Prostate gland (tissue), 2 donors: Measurements from ENCODE around the gene ARHGEF28. TPM values are rescaled to one million over a fixed set of nuclear protein-coding genes. Genes with fewer than 3 reads are reported as not detected.

ENCODE experiments used
- DNase-seq: peaks from one replicate; pipeline ENCODE4 v3.0.0-alpha.2; 2019; ENCODE audit warnings: low spot score
- H3K27ac ChIP-seq, 2 donors: fragments of 200-600 bp; sonication (generic); 2 replicates each; pipeline ENCODE4 v1.5.1; 2017 to 2019
- H3K27me3 ChIP-seq: fragments of 200-600 bp; sonication (generic); replicated peaks from 2 replicates; pipeline ENCODE4 v1.5.1; 2019; ENCODE audit not compliant: insufficient read depth
- H3K36me3 ChIP-seq, 2 donors: fragments of 200-600 bp; sonication (generic); 1 replicate in 1 of 2; 2 replicates in 1 of 2; pipeline versions ENCODE4 v1.5.1 to v1.8.1; 2017 to 2019
- H3K4me1 ChIP-seq: fragments of 200-600 bp; sonication (generic); replicated peaks from 2 replicates; pipeline ENCODE4 v1.5.1; 2019
- H3K4me3 ChIP-seq, 2 donors: fragments of 200-600 bp; sonication (generic); 2 replicates each; pipeline ENCODE4 v1.5.1; 2017 to 2019
- H3K9me3 ChIP-seq: fragments of 200-600 bp; sonication (generic); 2 replicates; pipeline ENCODE4 v1.5.1; 2017
- POLR2A ChIP-seq: fragments of 450-650 bp; IDR thresholded peaks from one replicate; pipeline ENCODE4 v1.6.1; 2016; ENCODE audit warnings: antibody characterized with exemption, mild to moderate bottlenecking
- POLR2AphosphoS5 ChIP-seq: sonication (generic); formaldehyde crosslinking; IDR thresholded peaks from one replicate; pipeline ENCODE4 v1.6.1; 2017; ENCODE audit warnings: antibody characterized with exemption
- WGBS: methylation state at CpG from one replicate; pipeline ENCODE4 v1.1.5; 2018; 5-methylcytosine and 5-hydroxymethylcytosine counted together
- intact Hi-C: fragments of 100-400 bp; cut with DNase I; formaldehyde crosslinking; loops from one replicate; pipeline ENCODE4 v1.14.2; 2022
- total RNA-seq, 2 donors: library from RNA; depleted of rRNA; stranded (reverse); fragments of >200 nt; gene quantifications; one replicate each; pipeline ENCODE4 v1.1.0, GENCODE V29; 2016
- TF ChIP-seq, protein P1 (sequence below), 4 experiments: fragments of 200-600 bp in 2 of 4; fragments of 450-650 bp in 2 of 4; sonication (generic) in 2 of 4; IDR thresholded peaks; 1 replicate in 3 of 4; 2 replicates in 1 of 4; pipeline ENCODE4 v1.5.1; 2016 to 2019; ENCODE audit warnings: antibody characterized with exemption in 4 of 4, mild to moderate bottlenecking in 2 of 4, moderate library complexity in 2 of 4

The ARHGEF28 gene
- total RNA-seq, 2 donors from 2014 or later, result 18.9 to 28.3 TPM

DNA sequence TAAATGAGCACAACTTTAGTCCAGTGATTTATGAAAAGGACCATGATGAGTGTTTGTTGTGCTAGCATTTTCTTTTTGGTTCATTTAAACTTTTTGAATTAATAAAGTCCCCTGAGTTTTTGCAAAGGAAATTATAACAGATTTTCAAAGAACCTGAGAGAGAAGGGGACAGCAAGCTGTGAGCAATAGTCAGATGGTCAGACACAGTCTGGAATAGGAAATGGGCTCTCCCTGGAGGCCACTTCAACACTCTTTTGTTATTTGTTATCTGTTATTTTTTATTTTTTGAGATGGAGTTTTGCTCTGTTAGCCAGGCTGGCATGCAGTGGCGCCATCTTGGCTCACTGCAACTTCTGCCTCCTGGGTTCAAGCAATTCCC is 171.1 kb downstream of the ARHGEF28 start:
- no peaks in the 10 kb centered on the region for H3K27me3 ChIP-seq
- H3K9me3 ChIP-seq, result no peaks in the 10 kb centered on the region
- no peak for DNase-seq
- no peaks in the 10 kb centered on the region for H3K4me1 ChIP-seq
- H3K27ac ChIP-seq, result no peak overlapping the region
- TF ChIP-seq POLR2A (no peak), POLR2AphosphoS5 (no peak)
- TF ChIP-seq, protein P1, sequence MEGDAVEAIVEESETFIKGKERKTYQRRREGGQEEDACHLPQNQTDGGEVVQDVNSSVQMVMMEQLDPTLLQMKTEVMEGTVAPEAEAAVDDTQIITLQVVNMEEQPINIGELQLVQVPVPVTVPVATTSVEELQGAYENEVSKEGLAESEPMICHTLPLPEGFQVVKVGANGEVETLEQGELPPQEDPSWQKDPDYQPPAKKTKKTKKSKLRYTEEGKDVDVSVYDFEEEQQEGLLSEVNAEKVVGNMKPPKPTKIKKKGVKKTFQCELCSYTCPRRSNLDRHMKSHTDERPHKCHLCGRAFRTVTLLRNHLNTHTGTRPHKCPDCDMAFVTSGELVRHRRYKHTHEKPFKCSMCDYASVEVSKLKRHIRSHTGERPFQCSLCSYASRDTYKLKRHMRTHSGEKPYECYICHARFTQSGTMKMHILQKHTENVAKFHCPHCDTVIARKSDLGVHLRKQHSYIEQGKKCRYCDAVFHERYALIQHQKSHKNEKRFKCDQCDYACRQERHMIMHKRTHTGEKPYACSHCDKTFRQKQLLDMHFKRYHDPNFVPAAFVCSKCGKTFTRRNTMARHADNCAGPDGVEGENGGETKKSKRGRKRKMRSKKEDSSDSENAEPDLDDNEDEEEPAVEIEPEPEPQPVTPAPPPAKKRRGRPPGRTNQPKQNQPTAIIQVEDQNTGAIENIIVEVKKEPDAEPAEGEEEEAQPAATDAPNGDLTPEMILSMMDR (IDR thresholded peaks at IDR 0.05), result no peak
- no peak overlapping the region for H3K4me3 ChIP-seq
- no peaks in the 10 kb centered on the region for H3K36me3 ChIP-seq
- WGBS, result 100% methylated on average over 1 of the region's 1 CpG
- intact Hi-C loops, result no loop called here

DNA sequence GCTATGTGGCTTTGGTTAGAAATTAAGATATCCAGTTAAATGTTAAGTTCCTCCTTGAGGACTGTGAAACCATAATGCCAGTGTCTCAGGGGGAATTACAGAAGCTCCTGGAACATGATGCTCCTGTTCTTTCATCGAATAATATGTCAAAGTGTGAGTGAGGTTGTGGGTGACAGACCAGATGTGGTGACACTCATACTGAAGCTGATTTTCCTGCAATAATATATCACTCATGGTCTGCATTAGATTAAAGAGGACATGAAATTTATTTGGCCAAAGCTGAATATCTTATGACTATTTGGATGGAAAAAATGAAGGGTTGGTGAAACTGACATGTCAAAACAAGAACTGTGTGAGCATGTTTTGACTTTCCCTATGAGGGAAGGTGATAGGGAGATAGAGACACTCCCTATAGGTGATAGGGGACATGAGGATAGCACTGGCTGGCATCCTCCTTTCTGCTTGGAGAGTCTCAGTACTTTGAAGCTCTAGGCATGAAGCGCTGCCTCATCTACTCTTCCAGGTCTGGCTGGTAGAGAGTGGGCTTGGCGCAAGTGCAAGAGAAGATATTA is 173.5 kb downstream of the ARHGEF28 start:
- Histone ChIP-seq H3K4me1 (no peaks in the 10 kb centered on the region), H3K27ac (no peak overlapping the region), H3K9me3 (no peaks in the 10 kb centered on the region), H3K4me3 (no peak overlapping the region), H3K27me3 (no peaks in the 10 kb centered on the region), H3K36me3 (no peaks in the 10 kb centered on the region)
- no peak for DNase-seq
- TF ChIP-seq POLR2A (no peak), POLR2AphosphoS5 (no peak)
- TF ChIP-seq, protein P1 (IDR thresholded peaks at IDR 0.05), result no peak
- WGBS, result 97% methylated on average over 3 of the region's 3 CpGs
- intact Hi-C loops, result no loop called here

DNA sequence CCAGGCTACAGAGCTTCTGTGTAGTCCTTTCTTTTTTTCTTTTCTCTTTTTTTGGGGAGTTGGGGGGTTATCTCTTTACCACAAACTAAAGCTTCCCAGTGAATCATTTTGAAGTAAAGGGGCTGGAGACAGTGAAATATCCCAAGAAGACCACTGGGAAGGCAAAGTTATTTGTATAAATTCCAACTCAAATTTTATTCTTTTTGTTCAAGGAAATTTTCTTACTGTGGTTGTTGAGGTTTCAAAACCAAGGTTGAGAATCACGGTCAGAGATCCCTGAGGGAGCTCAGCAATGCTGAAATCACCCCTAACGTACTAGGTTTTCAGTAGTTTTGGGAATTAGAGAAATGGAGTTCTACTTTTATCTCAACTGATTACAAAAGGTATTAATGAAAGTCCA is 175.7 kb downstream of the ARHGEF28 start:
- Histone ChIP-seq H3K27ac (no peak overlapping the region), H3K27me3 (no peaks in the 10 kb centered on the region), H3K36me3 (no peaks in the 10 kb centered on the region), H3K4me1 (no peaks in the 10 kb centered on the region), H3K9me3 (no peaks in the 10 kb centered on the region), H3K4me3 (no peak overlapping the region)
- no peak for DNase-seq
- 89% methylated on average over 2 of the region's 2 CpGs for WGBS
- TF ChIP-seq POLR2AphosphoS5 (no peak), POLR2A (no peak)
- TF ChIP-seq, protein P1 (IDR thresholded peaks at IDR 0.05), result no peak
- intact Hi-C loops, result no loop called here

DNA sequence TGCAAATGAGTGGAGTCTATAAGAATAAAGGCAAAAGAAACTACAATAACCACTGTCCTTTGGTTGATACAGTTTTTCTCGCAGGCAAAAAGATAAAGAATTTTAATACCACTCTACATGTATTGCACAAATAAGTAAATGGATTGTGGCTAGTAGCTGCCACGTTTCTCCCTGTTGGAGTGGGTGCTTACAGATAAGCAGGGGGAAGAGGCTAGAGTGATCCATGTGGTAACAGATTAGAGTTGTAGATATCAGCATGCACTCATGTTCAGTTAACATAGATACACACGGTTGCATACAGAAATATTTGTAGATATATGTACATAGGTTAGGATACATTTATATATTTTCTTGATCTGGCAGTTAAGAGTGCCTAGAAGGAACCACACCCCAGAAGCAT is 179.5 kb downstream of the ARHGEF28 start:
- 74% methylated on average over 3 of the region's 3 CpGs for WGBS
- no peak for DNase-seq
- no peaks in the 10 kb centered on the region for H3K4me1 ChIP-seq
- no peak overlapping the region for H3K4me3 ChIP-seq
- no peaks in the 10 kb centered on the region for H3K36me3 ChIP-seq
- no peak overlapping the region for H3K27ac ChIP-seq
- TF ChIP-seq POLR2A (no peak), POLR2AphosphoS5 (no peak)
- TF ChIP-seq, protein P1 (IDR thresholded peaks at IDR 0.05), result no peak
- no peaks in the 10 kb centered on the region for H3K9me3 ChIP-seq
- no peaks in the 10 kb centered on the region for H3K27me3 ChIP-seq
- intact Hi-C loops, result no loop called here

DNA sequence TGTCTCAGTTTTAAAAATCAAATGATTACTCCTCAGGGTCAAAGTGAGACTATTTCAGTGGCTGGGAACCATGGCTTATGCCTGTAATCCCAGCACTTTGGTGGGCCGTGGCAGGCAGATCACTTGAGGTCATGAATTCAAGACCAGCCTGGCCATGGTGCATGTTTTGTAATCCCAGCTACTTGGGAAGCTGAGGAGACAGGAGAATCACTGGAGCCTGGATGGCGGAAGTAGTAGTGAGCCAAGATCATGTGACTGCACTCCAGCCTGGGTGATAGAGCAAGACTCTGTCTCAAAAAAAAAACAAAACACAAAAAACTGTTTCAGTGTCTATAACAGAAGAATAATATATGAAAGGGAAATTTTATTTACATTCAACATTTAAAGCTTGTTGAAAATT is 182.9 kb downstream of the ARHGEF28 start:
- 95% methylated on average over 2 of the region's 2 CpGs for WGBS
- intact Hi-C loops, result no loop called here
- TF ChIP-seq POLR2AphosphoS5 (no peak), POLR2A (no peak)
- H3K4me1 ChIP-seq, result no peaks in the 10 kb centered on the region
- H3K36me3 ChIP-seq, result no peaks in the 10 kb centered on the region
- H3K4me3 ChIP-seq, result no peak overlapping the region
- no peak overlapping the region for H3K27ac ChIP-seq
- no peak for DNase-seq
- no peaks in the 10 kb centered on the region for H3K9me3 ChIP-seq
- no peaks in the 10 kb centered on the region for H3K27me3 ChIP-seq
